IMR-90 (cell line): ENCODE data around the gene PDS5B.

ENCODE experiments used
- CEBPB ChIP-seq: IDR thresholded peaks from 2 replicates; pipeline ENCODE4 v1.6.1; 2012; ENCODE audit warnings: low read depth, low read length, improper control_type of control experiment
- CHD1 ChIP-seq: IDR thresholded peaks from 2 replicates; pipeline ENCODE4 v1.6.1; 2012; ENCODE audit warnings: low read depth, low read length, improper control_type of control experiment
- CTCF ChIP-seq: conservative IDR thresholded peaks from 2 replicates; pipeline ENCODE4 v1.5.1; 2012; ENCODE audit warnings: mild to moderate bottlenecking, low read depth, low read length, improper control_type of control experiment
- ELK1 ChIP-seq: fragments of 150-350 bp; IDR thresholded peaks from 2 replicates; pipeline ENCODE4 v1.6.1; 2016; ENCODE audit warnings: low read depth, mild to moderate bottlenecking, low read length, moderate library complexity, borderline replicate concordance
- FOS ChIP-seq: fragments of 150-350 bp; IDR thresholded peaks from 2 replicates; pipeline ENCODE4 v1.6.1; 2016; ENCODE audit warnings: low read depth, low read length
- MAFK ChIP-seq: IDR thresholded peaks from 2 replicates; pipeline ENCODE4 v1.6.1; 2012; ENCODE audit warnings: low read depth, low read length, improper control_type of control experiment
- MAZ ChIP-seq: IDR thresholded peaks from 2 replicates; pipeline ENCODE4 v1.6.1; 2012; ENCODE audit warnings: low read depth, mild to moderate bottlenecking, low read length, improper control_type of control experiment, moderate library complexity, borderline replicate concordance
- MXI1 ChIP-seq: IDR thresholded peaks from 2 replicates; pipeline ENCODE4 v1.6.1; 2012; ENCODE audit warnings: low read depth, mild to moderate bottlenecking, low read length, moderate library complexity, borderline replicate concordance
- NFE2L2 ChIP-seq: fragments of 150-350 bp; IDR thresholded peaks from 2 replicates; pipeline ENCODE4 v1.6.1; 2016; ENCODE audit warnings: low read depth, mild to moderate bottlenecking, low read length
- POLR2A ChIP-seq: IDR thresholded peaks from 2 replicates; pipeline ENCODE4 v1.6.1; 2012; ENCODE audit warnings: mild to moderate bottlenecking, low read depth, low read length
- RAD21 ChIP-seq: IDR thresholded peaks from 2 replicates; pipeline ENCODE4 v1.6.1; 2012; ENCODE audit warnings: low read length, improper control_type of control experiment
- RCOR1 ChIP-seq: IDR thresholded peaks from 2 replicates; pipeline ENCODE4 v1.6.1; 2012; ENCODE audit warnings: mild to moderate bottlenecking, low read length, improper control_type of control experiment; ENCODE audit not compliant: insufficient replicate concordance
- USF2 ChIP-seq: fragments of 150-350 bp; IDR thresholded peaks from 2 replicates; pipeline ENCODE4 v1.6.1; 2017; ENCODE audit warnings: mild to moderate bottlenecking, antibody characterized with exemption, low read length, low read depth

- no peak for TF ChIP-seq CTCF
- TF ChIP-seq POLR2A = no peak
- TF ChIP-seq RCOR1 = no peak
- no peak for TF ChIP-seq ELK1
- TF ChIP-seq NFE2L2 = no peak
- no peak for TF ChIP-seq USF2
- TF ChIP-seq RAD21 = no peak
- no peak for TF ChIP-seq CHD1
- TF ChIP-seq CEBPB = peak; percentile 53; the same call in 1 of the 2 replicates
- TF ChIP-seq MXI1 = no peak
- TF ChIP-seq MAFK = no peak
- TF ChIP-seq MAZ = no peak
- TF ChIP-seq FOS = no peak
These were observed 1.5 kb downstream of the PDS5B start for GRCh38 chr13:32587811-32588170.
